ENCODE measurements around the gene PCOLCE2. TPM values are rescaled to one million over a fixed set of nuclear protein-coding genes. Genes with fewer than 3 reads are reported as not detected.
"Not testable (repeated sequence)": the region's sequence is repeated elsewhere in the genome, so short reads cannot be mapped to it uniquely, and the experiment has no call there.

PCOLCE2 gene
- total and polyA plus RNA-seq, 12 donors = 49.9 to 143 (median 69.6) TPM

GRCh38 chr3:142886021-142886420 is 2.9 kb downstream of the PCOLCE2 start:
- no peak for DNase-seq

GRCh38 chr3:142884531-142884930 is 4.4 kb downstream of the PCOLCE2 start:
- intact Hi-C loops (cut with DNase I) = no loop called here
- ATAC-seq = no peak
- peaks cover 0 to 3% (median 0%) of the 10 kb centered on the region in 9 donors for H3K36me3 ChIP-seq
- H3K27me3 ChIP-seq = peaks cover 0 to 25% (median 5%) of the 10 kb centered on the region in 7 donors
- no peaks in the 10 kb centered on the region for H3K9me3 ChIP-seq
- H3K27ac ChIP-seq = no peak overlapping the region
- no peak for TF ChIP-seq CTCF (IDR thresholded peaks at IDR 0.05)
- H3K4me1 ChIP-seq = peaks cover 0 to 35% (median 19%) of the 10 kb centered on the region in 9 donors
- WGBS, 2 donors = 33 to 45% methylated on average over 1 of the region's 1 CpG
- H3K4me3 ChIP-seq = no peak overlapping the region
- no peak for DNase-seq

More at GRCh38 chr3:142886021-142886420, 2.9 kb downstream of the PCOLCE2 start:
- WGBS, 2 donors = 67 to 81% methylated on average over 7 of the region's 7 CpGs
- no peak for ATAC-seq
- Histone ChIP-seq H3K27ac (no peak overlapping the region), H3K36me3 (peaks cover 0 to 3% (median 0%) of the 10 kb centered on the region in 9 donors), H3K4me1 (peaks cover 0 to 38% (median 20%) of the 10 kb centered on the region in 9 donors), H3K4me3 (no peak overlapping the region), H3K27me3 (peaks cover 0 to 40% (median 5%) of the 10 kb centered on the region in 7 donors), H3K9me3 (no peaks in the 10 kb centered on the region)
- TF ChIP-seq CTCF (IDR thresholded peaks at IDR 0.05) = no peak
- intact Hi-C loops (cut with DNase I) = no loop called here

GRCh38 chr3:142883534-142883933 is 5.3 kb downstream of the PCOLCE2 start:
- 79 to 84% methylated on average over 8 of the region's 8 CpGs for WGBS, 2 donors
- H3K4me3 ChIP-seq; DNase-seq; ATAC-seq; H3K36me3 ChIP-seq; H3K27ac ChIP-seq; H3K9me3 ChIP-seq; intact Hi-C loops (cut with DNase I): not testable (repeated sequence)
- Histone ChIP-seq H3K27me3 (peaks cover 0 to 15% (median 2%) of the 10 kb centered on the region in 7 donors), H3K4me1 (peaks cover 0 to 27% (median 16%) of the 10 kb centered on the region in 9 donors)

- no peak for TF ChIP-seq CTCF (IDR thresholded peaks at IDR 0.05)
- WGBS, 2 donors = 88 to 95% methylated on average over 6 of the region's 6 CpGs
- Histone ChIP-seq H3K9me3 (no peaks in the 10 kb centered on the region), H3K27me3 (no peaks in the 10 kb centered on the region), H3K36me3 (peaks cover 0 to 3% (median 0%) of the 10 kb centered on the region in 9 donors), H3K4me1 (peaks cover 0 to 8% (median under 1%) of the 10 kb centered on the region in 9 donors), H3K4me3 (no peak overlapping the region), H3K27ac (no peak overlapping the region)
- no peak for DNase-seq
- ATAC-seq = no peak
- intact Hi-C loops (cut with DNase I) = no loop called here
These were observed 7.2 kb downstream of the PCOLCE2 start for GRCh38 chr3:142881445-142882224.

Data from heart right ventricle (tissue), 16 donors.